ENCODE results near the gene AR.

DNA sequence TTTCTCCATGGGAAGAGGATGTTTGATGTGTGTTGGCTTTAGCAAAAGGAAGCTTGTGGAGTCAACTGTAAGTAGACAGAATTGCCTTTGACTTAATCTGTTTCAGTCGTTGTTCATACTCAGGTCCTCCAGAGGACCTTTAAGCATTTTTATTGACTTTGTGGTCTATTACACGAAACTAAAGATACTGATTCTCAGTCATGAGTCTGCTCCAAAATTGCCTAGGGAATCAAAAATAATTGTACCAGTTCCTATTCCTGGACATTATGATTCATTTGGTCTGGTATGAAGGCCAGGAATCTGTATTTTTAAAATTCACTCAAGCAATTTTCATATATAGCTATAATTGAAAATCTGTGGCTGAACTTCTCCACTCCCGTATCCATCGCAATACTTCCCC is 38.6 kb downstream of the AR start:
- TF ChIP-seq POLR2AphosphoS5 (IDR thresholded peaks at IDR 0.05; ENCODE audit: low read depth, low read length) = no peak
- no peak for TF ChIP-seq POLR2A (IDR thresholded peaks at IDR 0.05; ENCODE audit: low read depth, low read length)
- no peak for TF ChIP-seq TAF1 (IDR thresholded peaks at IDR 0.05; ENCODE audit: low read depth, low read length)
- TF ChIP-seq POU2F2 (IDR thresholded peaks at IDR 0.05; ENCODE audit: low read depth, low read length) = no peak
- TF ChIP-seq PAX5 (IDR thresholded peaks at IDR 0.05; ENCODE audit: insufficient read depth, low read length, severe bottlenecking) = no peak
- no peak for TF ChIP-seq SPI1 (IDR thresholded peaks at IDR 0.05; ENCODE audit: low read depth, low read length)
